Inferior parietal cortex (tissue), 1 donor: ENCODE results near the gene YTHDC1.

Experiments
- DNase-seq: peaks from one replicate; pipeline ENCODE4 v3.0.0-alpha.2; 2016; ENCODE audit errors: extremely low spot score

Gene YTHDC1

GRCh38 chr4:68358988-68359387 lies 9.1 kb upstream of the YTHDC1 start:
- no peak for DNase-seq

- no peak for DNase-seq
Measured at GRCh38 chr4:68352791-68353190, 2.9 kb upstream of the YTHDC1 start.

DNA sequence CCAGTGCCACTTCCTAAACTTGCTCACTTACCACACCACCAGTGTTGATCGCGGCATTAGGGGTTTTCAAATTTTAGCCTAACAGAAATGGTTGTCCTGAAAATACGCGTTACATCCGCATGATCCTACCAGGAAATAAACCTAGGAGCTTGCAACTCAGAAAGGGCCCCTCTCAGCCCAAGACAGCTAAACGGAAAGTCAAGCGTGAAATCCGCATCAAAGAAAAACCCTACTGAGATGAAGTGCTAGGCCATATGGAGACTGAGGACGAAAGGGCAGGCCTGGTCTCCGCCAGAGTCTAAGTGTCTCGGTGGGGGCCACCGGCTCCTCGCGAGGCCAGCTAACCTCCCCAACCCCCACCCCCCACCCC lies 626 bp downstream of the YTHDC1 start:
- DNase-seq = peak; percentile 44

DNA sequence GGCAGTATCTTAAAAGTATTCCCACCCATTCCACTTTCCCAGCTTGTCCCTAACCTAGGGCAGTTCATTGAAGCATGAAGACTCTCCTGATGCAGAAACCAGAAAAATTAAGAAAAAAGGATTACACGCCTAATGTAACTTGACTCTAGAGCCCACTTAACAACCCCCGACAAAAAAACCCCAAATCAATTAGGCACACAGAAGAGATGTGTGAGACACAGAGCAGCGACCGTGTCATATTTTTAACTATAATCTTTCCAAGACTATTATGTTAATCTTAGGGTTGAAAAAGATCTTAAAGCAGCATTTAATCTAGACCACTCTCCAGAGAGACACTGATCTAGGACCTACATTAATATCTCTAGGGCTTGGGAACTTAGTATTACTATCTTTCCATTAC lies 1.3 kb downstream of the YTHDC1 start:
- DNase-seq = no peak

DNA sequence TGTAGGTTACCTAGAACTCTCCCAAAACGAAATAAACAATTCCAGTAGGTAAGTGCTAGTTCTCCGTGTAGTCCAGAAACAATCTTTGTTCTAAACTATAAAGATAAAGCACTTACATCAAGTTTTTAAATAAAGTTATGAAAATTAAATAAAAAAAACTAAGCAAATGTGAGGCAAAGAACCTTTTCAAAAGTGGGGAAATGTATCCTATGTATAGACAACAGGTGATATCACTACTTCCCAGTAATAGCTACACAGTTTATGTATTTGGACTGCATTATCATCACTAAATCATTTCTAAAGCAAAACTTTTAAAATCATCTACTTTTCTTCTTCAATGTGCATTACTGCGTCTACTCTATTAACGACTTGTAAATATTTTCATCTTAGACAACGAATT lies 2.0 kb downstream of the YTHDC1 start:
- no peak for DNase-seq

GRCh38 chr4:68346461-68346860 lies 3.4 kb downstream of the YTHDC1 start:
- DNase-seq = no peak

- DNase-seq = no peak
Measured at GRCh38 chr4:68344785-68345184, 5.1 kb downstream of the YTHDC1 start.

GRCh38 chr4:68344049-68344448 lies 5.8 kb downstream of the YTHDC1 start:
- DNase-seq = no peak

GRCh38 chr4:68342134-68342533 lies 7.8 kb downstream of the YTHDC1 start:
- no peak for DNase-seq

DNA sequence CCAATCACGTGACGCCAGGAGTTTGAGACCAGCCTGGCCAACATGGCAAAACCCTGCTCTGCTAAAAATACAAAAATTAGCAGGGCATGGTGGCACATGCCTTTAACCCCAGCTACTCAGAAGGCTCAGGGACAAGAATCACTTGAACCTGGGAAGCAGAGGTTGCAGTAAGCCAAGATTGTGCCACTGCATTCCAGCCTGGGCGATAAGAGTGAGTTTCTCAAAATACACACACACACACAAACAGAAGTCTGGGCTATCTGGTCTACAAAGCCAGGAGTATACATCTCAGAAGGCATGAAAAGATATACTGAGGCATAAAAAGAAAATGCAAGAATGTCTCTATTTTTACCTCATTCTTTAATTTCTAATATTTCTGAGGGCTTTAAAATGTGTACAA lies 11.3 kb downstream of the YTHDC1 start:
- no peak for DNase-seq

DNA sequence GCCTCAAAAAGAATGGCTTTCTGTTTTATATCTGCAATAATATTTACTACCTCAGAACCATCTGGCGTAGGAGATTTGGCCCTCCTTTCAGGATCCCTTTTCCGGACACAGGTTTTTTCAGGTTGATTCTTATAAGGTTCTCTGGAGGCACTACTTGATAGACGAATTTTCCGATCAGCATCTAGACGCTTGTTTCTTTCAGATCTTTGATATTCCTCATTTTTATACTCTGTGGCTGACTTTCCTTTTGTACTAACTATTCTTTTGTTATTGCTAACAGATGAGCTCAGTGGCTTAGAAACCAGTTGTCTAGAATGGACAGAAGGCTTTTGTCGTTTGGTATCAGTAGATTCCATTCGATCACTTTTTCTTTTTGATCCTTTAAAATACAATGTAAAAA lies 12.4 kb downstream of the YTHDC1 start:
- DNase-seq = no peak

GRCh38 chr4:68337004-68337403 lies 12.9 kb downstream of the YTHDC1 start:
- no peak for DNase-seq

DNA sequence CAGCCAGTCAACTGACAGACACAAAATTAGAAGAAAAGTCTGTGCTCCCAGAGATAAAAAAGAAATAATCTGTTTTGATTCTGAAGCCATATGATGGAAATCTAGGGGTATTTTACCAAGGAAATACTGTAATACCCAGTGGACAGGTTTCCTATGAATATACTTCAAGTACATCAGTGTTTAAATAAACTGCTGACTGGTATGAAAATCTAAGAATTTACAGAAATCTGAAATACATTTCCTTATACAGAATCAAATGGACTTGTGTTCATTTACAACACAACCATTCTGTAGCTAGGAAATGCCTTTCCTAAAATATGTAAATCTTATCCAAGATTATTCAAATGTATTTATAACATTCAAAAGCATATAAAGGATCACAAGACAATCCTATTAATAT lies 13.4 kb downstream of the YTHDC1 start:
- DNase-seq = no peak

GRCh38 chr4:68326141-68326540 lies 23.7 kb downstream of the YTHDC1 start:
- no peak for DNase-seq

- no peak for DNase-seq
Measured at GRCh38 chr4:68324519-68325262, 25.2 kb downstream of the YTHDC1 start.

DNA sequence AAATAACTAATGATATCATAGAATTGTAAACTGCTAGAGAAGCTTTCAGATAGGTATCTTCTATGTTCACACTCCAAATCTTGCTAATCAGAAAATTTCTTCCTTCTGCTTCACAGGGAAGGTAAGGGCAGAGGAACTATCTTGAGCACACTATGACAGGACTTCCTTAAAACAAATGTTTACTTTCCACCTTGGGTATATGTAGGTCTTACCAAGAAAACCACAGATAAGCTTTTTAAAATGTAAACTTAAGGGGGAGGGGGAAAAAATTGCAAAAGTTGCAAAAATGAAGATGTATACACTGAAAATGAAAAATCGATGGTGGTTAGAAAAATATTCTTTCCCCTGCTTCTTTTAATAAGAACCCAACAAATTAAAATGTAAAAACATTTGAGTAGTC lies 30.9 kb downstream of the YTHDC1 start:
- no peak for DNase-seq

DNA sequence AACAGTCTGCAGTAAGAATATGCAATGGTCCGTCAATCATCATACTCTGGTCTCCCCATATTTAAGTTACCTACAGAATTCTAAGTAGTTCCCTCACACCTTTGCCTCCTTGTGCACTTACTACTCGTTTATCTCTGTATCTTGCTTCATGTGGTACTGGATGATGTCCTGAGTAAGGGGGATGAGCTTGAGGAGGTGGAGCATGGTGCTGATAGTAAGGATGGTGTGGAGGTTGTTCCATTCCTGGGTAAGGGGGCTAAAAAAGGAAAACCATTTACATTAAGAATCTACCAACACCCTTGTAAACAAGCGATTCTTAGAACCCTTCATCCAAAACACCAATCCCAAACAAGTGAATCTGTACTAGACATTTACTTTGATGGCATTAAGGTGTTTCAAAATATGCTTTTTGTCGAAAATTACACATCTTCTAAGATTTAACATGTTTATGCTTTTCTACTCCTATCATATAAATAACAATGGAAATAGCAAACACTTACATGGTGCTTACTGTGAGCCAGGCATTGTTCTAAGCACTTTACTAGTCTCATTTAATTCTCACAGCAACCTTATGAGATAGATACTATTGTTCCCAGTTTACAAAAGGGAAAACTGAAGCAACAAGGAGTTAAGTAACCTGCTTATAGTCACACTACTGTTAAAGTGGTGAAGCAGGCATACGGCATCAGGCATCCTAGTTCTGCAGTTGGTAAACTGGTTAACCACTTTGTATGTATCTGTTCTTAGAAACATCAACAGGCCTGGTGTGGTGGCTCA lies 33.5 kb downstream of the YTHDC1 start:
- no peak for DNase-seq

- DNase-seq = no peak
Measured at GRCh38 chr4:68310651-68311247, 39.1 kb downstream of the YTHDC1 start.

DNA sequence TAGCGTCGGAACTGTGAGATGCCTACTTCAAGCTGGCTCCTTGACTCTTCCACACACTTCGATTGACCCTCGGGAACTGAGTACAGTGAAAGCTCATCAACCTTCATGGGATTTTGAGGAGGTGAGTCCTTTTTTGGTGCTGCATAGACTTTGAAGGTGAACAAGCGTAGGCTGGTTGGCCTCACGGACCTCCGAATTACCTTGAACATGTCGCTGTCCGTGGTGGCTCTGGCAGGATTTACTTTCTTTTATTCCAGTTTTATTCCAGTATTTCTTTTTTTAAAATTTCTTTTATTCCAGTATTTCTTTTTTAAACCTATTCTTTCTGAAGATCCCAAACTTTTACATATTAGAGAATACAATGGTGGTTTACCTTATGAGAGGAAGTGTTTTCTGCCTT lies 45.2 kb downstream of the YTHDC1 start:
- DNase-seq = no peak

GRCh38 chr4:68299492-68300457 lies 50.1 kb downstream of the YTHDC1 start:
- no peak for DNase-seq

DNA sequence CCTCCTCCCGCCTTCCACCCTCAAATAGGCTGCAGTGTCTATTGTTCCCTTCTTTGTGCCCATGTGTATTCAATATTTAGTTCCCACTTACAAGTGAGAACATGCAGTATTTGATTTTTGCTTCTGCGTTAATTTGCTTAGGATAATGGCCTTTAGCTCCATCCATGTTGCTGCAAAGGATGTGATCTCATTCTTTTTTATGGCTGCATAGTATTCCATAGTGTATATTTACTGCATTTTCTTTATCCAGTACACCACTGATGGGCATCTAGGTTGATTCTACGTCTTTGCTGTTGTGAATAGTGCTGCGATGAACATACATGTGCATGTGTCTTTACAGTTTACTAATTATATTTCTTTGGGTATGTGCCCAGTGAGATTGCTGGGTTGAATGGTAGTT lies 52.8 kb downstream of the YTHDC1 start:
- no peak for DNase-seq

DNA sequence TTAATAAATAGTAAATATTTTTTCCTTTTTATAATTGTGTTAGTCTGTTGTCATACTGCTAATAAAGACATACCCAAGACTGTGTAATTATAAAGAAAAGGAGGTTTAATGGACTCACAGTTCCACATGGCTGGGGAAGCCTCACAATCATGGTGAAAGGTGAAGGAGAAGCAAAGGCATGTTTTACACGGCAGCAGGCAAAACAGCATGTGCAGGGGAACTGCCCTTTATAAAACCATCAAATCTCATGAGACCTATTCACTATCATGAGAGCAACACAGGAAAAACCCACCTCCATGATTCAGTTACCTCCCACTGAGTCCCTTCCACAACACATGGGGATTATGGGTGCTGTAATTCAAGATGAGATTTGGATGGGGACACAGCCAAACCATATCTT lies 58.6 kb downstream of the YTHDC1 start:
- DNase-seq = no peak
